Stimulated activated CD8-positive, alpha-beta memory T cell treated with anti-CD3 and anti-CD28 coated beads, Interleukin-2, amount 100 ng/mL, for 48 hours (primary cell): ENCODE measurements around the gene PRUNE2.
"Not testable (repeated sequence)": the region's sequence is repeated elsewhere in the genome, so short reads cannot be mapped to it uniquely, and the experiment has no call there.

Experiments
- DNase-seq, 2 donors: peaks; one replicate each; pipeline ENCODE4 v3.0.0-alpha.2; 2020; ENCODE audit warnings: low read depth in 2 of 2

PRUNE2 gene

DNA sequence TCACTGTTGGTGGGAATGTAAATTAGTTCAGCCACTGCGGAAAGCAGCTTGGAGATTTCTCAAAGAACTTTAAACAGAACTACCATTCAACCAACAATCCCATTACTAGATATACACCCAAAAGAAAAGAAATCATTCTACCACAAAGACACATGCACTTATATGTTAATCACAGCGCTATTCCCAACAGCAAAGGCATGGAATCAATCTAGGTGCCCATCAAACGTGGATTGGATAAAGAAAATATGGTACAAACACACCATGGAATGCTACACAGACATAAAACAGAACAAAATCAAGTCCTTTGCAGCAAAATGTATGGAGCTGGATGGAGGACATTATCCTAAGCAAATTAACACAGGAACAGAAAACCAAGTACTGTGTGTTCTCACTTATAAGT is 42.1 kb downstream of the PRUNE2 start:
- DNase-seq, result no peak

DNA sequence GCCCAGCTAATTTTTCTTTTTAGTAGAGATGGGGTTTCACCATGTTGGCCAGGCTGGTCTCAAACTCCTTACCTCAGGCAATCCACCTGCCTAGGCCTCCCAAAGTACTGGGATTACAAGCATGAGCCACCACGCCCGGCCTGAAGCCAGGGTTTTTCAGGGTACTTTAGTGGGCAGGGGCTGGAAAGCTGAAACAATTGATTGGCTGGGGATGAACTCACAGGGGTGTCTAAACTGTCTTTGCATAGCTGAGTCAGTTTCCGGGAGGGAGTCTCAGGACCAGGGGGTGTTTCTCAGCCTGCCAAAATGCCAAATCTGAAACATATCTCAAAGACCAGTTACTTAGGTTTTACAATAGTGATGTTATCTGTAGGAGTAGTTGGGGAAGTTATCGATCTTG is 46.1 kb downstream of the PRUNE2 start:
- no peak for DNase-seq

DNA sequence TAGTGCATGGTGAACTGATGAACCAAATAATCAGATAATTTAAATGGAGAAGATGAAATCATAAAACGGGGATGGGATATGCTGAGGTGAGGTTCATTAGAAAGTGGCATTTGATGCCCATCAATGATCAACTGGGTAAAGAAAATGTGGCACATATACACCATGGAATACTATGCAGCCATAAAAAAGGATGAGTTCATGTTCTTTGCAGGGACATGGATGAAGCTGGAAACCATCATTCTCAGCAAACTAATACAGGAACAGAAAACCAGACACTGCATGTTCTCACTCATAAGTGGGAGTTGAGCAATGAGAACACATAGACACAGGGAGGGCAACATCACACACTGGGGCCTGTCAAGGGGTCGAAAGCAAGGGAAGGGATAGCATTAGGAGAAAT is 47.7 kb downstream of the PRUNE2 start:
- DNase-seq, result not testable (repeated sequence)

DNA sequence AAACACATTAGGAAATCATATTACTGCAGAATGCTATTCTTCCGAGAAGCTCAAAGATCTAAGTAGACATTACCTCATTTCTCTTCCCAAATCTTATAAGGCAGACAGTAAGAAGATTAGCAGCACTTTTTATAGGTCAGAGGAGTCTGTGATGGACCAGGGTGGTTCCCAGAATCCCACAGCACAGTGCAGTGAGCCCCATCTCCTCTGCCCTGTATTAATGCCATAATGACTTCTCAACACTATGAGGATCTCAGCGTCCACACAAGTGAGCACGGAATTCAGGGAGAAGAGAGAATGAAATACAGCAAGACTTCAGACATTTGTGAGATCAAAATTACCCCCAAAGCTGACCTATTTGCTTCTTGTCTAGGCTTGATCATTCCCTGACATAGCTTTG is 49.9 kb downstream of the PRUNE2 start:
- DNase-seq, result no peak

DNA sequence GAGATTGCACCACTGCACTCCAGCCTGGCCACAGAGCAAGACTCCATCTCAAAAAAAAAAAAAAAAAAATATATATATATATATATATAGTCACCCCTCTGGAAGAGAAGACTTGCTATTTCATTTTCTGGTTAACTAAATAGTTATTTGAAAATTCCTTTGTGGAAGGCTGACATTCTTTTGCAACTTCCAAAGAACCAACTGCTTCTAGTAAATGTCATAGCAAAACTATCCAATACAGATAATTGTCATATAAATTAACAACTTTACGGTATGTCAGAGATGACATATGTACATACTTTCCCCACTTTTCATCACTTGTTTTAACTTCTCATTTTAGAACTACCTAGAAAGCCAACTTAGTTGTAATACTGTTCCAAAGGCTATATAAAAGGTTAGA is 50.9 kb downstream of the PRUNE2 start:
- DNase-seq, result no peak

DNA sequence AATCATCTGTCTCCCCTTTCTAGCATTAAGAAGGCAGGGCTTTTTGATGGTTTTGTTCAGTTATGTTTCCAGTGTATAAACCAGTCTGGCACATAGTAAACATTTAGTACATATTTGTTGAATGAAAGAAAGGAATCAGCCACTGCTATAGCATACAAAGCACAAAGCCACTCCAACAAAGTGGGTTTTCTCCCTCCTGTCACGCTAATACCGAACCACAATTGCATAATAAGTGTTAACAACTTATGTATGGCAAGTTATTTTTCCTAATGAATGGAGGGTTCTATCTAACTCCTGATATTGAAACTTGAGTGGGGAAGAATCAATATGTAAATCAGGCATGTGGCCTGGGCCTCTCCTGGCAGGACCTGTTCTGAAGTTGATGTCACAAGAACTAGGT is 53.9 kb downstream of the PRUNE2 start:
- no peak for DNase-seq

DNA sequence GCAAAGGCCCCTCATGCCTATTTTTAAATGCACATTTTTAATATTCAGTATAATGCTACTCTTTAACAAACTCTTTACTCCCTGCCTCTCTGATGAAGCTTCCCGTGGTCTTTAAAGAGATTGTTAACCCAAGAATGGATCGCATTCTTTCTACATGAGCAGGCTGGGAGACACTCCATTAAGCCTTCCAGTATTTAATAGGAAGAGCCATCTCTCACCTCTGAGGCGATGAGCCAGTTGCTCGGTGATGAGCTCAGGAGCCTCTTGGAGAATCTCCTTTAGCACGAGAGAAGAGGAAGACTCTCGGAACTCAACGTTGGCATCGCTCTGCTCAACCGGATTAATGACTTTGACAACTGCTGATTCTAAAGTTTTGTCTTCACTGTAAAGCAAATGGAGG is 59.6 kb downstream of the PRUNE2 start:
- DNase-seq, result no peak

DNA sequence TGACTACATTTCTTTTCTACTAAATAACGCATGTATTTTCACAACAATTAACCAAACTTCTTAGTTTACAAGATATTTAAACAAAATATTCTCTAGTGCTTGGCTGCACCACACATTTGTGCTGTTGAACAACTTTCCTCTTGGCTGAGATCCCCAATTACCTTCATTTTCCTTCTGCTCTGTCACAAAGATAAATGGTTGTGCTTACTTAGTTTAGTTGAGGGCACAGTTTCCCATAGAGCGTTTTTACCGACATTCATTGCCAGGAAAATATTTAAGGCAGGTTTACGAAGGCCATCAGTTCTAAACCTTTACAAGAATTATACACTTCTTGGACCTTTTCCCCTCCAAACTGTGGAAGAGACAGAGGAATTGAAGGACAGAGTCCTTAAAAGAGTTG is 60.7 kb downstream of the PRUNE2 start:
- DNase-seq, result no peak

DNA sequence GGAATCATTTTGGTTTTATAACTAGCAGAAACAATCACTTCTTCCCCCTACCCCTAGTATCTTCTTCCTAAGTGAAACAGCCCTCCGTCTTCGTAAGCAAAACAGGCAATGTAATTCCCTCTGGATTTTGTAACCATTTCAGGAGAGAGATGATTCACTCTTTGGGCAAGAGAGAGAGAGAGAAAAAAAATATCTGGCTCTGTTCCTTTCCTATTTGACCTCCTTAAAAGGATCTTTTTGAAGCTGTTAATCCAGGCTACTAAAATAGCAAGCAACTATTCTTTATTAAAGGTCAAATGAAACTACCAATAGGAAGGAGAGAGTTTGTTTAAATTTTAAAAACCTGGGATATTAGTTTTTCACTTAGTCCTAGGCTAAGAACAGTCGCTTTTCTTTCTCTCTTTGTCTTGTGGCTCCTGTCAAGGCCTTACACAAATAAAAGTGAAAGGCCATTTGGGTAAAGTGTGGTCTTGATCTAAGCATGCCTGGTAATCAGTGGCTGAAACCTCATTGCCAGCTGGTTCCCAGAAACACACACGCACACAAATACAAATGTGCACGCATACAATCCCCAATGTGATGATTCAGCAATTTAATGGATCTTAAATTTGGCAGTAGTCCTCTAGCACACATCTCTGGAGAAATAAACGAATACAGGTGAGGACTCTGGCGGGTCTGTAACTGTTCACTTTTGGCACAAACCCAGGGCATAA is 70.2 kb downstream of the PRUNE2 start:
- DNase-seq, result no peak

DNA sequence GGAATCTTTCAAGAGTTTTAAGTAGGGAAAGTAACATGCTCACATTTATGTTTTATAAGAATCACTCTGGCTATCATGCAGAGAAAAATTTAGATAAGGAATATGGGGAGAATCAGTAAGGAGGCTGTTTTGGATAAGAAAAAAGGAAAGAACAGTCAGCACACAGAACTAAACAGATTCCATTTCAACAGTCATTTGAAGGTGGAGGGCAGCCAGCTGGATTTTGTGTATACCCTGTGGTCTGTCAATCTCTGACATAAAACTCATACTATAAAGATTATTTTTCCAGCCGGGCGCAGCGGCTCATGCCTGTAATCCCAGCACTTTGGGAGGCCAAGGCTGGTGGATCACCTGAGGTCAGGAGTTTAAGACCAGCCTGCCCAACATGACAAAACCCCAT is 77.5 kb downstream of the PRUNE2 start:
- DNase-seq, result no peak

DNA sequence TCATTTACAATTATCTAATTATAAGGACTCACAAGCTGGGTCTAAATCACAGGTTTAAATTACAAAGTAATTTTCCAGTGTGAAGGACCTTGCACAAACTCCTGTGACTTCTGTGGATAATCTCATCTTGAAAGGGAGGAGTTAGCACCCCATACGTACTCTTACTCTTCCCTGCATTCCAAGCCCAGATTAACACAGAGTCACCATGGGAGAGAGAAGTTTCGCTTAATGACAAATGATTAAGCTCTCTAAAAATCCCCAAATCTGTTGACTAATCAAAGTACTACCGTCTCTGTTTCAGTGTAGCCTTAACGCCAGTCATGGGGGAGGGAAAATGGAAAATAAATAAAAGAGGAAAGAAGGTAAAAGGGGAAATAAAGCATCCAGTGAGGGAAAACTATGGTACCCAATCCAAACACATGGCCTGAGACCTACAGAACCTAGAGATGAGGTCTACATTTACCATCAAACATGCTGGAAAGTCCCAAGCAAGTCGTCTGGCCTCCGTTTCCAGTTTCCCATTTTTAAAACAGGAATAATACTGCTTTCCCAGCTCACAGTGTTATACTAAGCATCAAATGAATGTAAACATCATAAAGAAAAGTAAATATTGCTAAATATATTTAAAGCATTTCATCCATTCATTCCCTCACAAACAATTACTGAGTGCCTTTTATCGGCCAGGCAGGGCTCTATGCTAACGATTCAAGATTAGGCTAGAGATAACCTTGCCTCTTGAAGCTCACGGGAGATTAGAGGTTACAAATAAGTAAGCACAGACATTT is 78.4 kb downstream of the PRUNE2 start:
- DNase-seq, result no peak

DNA sequence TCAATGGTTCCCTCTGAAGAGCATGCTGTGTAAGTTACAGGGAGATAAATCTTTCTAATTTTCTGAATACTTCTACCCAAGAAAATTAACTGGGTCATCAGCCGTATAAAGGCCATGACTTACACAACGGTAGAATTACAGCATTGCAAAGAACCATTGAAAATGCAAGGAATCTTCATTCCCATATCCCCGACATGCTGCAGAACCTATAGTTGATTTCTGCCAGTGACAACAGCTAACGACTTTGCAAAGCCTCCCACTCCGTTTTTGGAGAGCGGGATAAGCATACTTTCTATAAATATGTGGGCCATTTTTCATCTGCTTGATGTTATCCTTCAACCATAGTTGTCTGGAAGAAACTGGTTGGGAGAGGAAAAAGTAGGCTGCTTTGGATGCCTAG is 85.5 kb downstream of the PRUNE2 start:
- DNase-seq, result no peak

DNA sequence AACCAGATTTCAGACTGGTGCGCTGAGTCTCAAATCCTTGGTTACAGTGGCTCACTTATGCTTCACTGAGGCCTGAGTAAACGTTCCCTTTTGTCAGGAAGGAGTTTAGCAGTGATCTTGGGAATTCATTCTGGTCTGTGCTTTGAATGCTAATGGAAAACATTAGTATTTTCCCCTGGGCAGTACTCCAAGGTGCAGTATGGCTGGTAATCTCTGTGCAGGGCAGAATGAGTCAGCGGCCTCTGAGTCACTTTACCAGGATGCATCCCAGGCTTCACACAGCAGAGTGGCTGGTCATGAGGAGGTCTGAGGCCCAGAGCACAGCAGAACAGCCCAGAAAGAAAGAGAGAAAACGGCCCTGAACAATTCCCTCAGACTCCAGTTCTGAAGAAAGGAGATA is 87.6 kb downstream of the PRUNE2 start:
- no peak for DNase-seq

DNA sequence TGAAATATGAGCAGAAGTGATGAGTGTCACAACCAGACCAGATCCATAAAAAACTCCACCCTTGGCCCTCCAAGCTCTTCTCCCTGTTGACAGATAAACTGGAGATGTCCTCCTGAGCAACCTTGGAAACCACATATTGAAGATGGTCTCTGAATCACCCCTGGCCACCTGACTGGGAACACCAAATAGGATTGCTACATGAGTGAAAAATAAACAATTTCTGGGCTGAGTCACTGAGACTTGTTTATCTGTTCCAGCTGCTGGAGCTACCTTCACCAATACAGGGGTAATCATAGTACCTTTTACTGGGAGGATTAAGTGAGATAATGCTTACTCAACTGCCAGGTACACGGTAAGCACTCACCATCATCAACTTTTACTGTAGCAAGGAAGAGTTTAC is 88.4 kb downstream of the PRUNE2 start:
- no peak for DNase-seq

DNA sequence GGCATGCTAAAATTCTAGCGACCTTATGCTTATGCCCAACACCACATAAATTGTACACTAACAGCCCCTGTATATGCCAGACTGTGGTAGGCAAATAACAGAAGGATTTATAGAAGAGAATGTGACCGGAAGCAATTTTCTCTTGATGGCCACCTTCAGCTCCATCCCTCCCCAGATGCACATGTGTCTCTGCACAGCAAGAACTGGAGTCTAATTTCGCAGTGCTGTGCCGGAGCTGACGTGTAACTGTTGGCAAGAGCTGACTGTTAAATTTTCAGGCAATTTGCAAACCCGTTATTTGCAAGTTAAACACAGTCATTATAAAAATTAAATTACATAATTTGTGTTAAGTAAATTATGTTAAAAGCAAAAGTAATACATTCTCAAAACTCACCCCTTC is 93.3 kb downstream of the PRUNE2 start:
- DNase-seq, result no peak

DNA sequence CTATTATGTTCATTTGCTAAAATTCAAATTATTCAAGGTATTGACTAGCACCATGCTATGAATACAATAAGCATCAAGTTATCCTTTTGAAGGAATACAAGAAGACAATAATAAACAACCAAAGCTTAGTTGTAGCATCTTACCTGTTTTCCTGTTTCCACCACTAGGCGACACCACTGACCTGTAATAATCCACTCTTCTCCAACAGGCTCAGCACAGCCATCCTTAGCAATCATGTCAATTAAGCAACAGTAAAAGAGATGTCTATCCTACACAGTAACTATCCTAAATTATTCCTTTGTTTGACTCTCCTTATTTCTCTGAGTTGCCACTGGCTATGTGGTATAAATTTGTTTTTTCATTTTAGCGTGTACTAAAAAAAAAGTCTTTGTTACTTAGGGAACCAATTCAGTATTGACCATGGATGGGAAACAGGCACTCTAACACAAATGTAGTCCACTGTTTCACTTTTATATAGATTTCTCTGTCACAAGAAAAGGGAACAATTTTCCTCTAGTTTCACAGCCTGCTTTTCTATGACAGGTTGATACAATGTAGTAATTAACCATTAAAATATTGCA is 95.4 kb downstream of the PRUNE2 start:
- DNase-seq, result no peak

DNA sequence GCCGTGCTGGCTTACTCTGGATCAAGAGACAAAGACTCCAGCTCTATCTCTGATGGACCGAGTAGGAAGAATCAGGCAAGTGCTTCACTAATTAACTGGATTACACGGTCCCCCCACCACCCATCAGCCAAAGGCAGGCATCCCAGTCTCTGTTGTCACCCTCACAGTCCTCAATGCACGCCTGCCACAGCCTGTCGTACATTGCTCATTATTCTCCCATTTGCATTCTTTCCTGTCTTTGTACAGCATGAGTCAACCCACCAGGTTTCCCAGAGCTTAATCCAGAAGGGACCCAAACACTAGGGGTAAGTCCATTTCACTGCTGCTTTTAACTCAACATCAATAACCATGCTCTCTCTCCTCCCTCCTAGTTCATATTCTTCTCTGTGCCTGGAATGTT is 97.3 kb downstream of the PRUNE2 start:
- DNase-seq, result no peak

DNA sequence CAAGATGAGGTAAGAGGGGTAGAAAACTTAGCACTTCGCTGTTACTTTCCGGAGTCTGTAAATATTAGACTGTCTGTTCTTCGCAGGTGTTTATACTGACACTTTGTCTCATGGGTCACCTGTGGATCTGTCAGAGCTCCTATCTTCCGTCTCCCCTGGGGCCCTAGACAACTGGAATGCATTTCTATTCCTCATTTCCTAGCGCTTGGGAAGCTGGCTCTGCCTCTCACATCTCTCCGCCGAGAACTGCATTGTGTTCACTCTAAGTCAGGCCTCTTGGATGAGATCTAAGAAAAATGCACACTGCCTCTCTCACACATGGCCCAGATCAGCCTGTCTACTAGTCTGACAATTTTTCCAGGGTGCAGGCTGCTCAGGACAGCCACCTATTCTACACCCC is 102.2 kb downstream of the PRUNE2 start:
- no peak for DNase-seq

DNA sequence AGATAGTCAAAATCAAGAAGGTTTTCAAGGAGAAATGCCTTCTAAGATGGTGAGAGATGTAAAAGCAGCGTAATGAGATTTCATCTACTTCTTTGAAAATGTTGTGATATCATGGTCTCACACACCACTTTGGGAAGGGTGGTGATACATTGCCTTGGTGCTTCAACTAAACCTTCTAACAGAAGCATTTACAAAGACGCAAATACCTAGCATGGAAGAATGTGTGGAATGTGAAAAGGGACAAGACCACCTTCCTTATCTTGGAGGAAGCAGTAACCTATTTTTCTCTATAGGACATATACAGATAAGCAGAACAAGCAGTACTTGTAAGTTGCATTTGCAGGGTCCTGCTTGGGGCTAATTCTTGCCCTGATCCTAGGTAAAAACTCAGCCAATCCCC is 102.8 kb downstream of the PRUNE2 start:
- DNase-seq, result no peak

DNA sequence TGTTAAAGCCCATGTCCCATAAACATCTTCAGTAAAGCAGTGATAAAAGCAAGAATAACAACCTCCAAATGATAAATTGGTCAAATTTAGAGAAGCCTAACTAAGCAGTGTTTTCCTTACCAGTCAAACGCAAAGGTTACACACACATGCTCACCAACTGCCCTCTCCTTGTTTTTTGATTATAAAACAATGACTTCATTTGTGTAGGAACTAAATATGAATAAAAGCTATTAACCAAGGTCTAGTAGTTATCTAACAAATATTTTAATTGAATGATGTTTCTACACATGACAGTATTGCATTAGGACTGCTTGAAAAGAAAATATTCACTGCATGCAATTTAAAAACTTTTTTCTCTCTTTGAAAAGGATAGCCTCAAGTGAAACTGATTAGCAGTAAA is 105.0 kb downstream of the PRUNE2 start:
- DNase-seq, result no peak

DNA sequence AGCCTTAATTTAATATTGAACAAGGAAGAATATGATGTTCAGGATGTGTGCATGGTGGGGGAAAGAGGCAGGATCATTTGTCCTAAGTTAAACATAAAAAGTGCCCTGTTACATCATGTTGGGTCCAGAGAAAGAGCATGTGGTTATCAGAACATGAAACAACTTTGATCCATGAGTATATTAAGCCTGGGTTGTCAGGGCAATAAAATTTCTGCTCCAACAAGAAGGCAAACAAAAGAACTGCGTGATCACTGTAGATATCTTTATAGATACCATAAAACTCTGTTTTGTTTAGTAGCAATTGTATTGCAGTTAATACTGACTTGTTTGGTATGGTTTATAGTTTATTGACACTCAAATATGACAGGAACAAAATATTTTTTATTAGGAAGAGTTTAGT is 106.4 kb downstream of the PRUNE2 start:
- DNase-seq, result no peak

DNA sequence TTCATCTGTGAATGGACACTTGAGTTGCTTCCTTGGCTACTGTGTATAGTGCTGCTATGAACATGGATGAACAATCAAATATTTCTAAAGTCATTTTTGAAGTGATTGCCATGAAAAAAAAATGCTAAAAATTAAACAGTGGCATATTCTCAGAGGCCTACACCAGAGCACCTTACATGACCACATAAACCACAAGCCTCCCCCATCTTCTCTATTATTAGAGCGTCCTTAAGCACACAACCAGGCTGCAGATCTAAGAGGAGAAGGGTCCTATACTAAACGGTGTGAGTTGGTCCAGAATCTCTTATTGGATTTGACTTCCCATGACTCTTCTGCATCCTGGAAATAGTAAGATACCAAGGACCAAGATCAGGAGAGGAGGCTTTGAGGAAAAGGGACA is 107.4 kb downstream of the PRUNE2 start:
- no peak for DNase-seq

DNA sequence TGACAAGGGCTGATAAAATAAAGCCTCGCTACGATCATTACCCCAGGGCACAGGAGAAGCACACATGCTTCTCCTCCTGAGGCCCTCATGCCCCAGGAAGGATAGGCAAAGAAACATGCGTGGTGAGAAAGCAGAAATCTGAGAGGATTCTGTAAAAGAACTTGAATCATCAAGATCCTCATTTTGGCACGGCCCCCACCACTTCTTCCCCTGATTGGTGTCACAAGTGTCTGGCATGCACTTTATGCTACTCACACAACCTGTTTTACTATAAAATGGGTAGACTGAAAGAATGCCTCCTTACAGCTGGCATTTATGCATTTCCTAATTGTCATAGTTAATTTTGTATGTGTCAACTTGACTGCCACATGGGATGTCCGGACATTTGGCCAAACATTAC is 109.6 kb downstream of the PRUNE2 start:
- no peak for DNase-seq
